ENCODE data around the gene IGF2BP2. TPM values are rescaled to one million over a fixed set of nuclear protein-coding genes. Genes with fewer than 3 reads are reported as not detected.

The IGF2BP2 gene
- total and polyA plus RNA-seq, 2 of the 13 experiments (the other 11 are each of a cell fraction or from before 2014, with no cell fraction given) = 6.5 to 46.0 TPM

DNA sequence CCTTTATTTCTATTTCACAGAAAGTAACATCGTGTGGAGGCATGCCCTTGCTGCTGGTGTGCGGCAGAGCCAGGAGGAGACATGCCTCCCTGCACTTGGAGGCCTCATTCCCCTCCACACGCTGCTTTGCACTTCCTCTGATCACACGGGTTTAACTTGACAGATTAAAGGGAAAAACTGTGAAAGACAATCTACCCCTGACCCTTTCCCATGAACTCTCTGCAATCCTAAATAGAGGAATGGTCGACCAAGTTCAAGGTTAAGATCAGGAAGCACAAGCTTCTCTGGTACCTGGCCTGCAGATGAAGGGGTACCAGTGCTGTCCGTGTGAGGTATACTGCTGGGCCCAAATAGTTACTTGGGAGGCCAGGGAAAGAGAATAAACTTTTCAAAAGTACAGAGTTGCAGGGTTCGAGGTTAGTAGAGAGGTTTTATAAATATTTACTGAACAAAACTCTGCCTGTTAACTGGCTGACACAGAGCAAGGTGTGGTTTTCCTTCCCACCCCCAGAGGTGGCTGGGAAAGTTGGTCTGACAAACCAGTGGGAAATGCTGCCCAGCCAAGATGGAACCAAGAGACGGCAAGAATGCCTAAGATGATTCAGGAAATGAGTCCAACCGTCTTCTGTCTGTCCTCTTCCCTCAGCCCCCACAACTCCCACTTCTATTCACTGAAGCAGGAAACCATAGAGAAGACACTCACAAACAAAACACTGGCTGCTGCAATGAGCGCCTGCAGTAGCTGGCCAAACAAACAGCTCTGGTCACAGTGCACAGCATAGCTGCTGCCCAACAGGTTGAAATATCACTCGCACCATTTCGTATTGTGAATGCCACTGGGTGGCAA, 79.6 kb downstream of the IGF2BP2 start (continued):
- TF ChIP-seq IRX3 (CRISPR knock-in tag; IDR thresholded peaks at IDR 0.05; ENCODE audit: borderline replicate concordance, low read depth) (no peak), ZFP82 (CRISPR knock-in tag; IDR thresholded peaks at IDR 0.05; ENCODE audit: borderline replicate concordance) (no peak), ZNF780A (CRISPR knock-in tag; IDR thresholded peaks at IDR 0.05) (no peak), ELF4 (CRISPR knock-in tag; IDR thresholded peaks at IDR 0.05; ENCODE audit: borderline replicate concordance) (no peak), NCOR1 (IDR thresholded peaks at IDR 0.05; ENCODE audit: borderline replicate concordance, low read length) (peak; percentile 87; the same call in 1 of the 2 replicates), ZNF83 (CRISPR knock-in tag; IDR thresholded peaks at IDR 0.05; ENCODE audit: borderline replicate concordance) (no peak), ZNF138 (CRISPR knock-in tag; IDR thresholded peaks at IDR 0.05; ENCODE audit: low read depth) (no peak), ZNF703 (CRISPR knock-in tag; IDR thresholded peaks at IDR 0.05; ENCODE audit: borderline replicate concordance) (no peak), NFIC (IDR thresholded peaks at IDR 0.05; ENCODE audit: low read length) (no peak), ZNF20 (CRISPR knock-in tag; IDR thresholded peaks at IDR 0.05) (no peak), POGZ (CRISPR knock-in tag; IDR thresholded peaks at IDR 0.05) (0 out of 2 replicates have a peak, but pooled peaks have one; percentile 26), ZNF777 (CRISPR knock-in tag; IDR thresholded peaks at IDR 0.05) (no peak), HNRNPUL1 (IDR thresholded peaks at IDR 0.05; ENCODE audit: low read depth, low read length) (no peak), ESRRA (CRISPR knock-in tag; IDR thresholded peaks at IDR 0.05; ENCODE audit: low read depth) (no peak), MTA1 (CRISPR knock-in tag; IDR thresholded peaks at IDR 0.05; ENCODE audit: borderline replicate concordance) (no peak), ZNF432 (CRISPR knock-in tag; IDR thresholded peaks at IDR 0.05; ENCODE audit: borderline replicate concordance) (no peak), ISL2 (CRISPR knock-in tag; IDR thresholded peaks at IDR 0.05) (peak; percentile 59), HDAC1 (CRISPR knock-in tag; IDR thresholded peaks at IDR 0.05) (peak; percentile 45; the same call in 1 of the 2 replicates), ZNF616 (CRISPR knock-in tag; IDR thresholded peaks at IDR 0.05; ENCODE audit: low read depth) (no peak)
- TF ChIP-seq, protein P1, sequence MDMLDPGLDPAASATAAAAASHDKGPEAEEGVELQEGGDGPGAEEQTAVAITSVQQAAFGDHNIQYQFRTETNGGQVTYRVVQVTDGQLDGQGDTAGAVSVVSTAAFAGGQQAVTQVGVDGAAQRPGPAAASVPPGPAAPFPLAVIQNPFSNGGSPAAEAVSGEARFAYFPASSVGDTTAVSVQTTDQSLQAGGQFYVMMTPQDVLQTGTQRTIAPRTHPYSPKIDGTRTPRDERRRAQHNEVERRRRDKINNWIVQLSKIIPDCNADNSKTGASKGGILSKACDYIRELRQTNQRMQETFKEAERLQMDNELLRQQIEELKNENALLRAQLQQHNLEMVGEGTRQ (IDR thresholded peaks at IDR 0.05; ENCODE audit: low read depth, low read length) = no peak
- TF ChIP-seq, protein P1 (CRISPR knock-in tag; IDR thresholded peaks at IDR 0.05; ENCODE audit: borderline replicate concordance) = no peak
- TF ChIP-seq, protein P2, sequence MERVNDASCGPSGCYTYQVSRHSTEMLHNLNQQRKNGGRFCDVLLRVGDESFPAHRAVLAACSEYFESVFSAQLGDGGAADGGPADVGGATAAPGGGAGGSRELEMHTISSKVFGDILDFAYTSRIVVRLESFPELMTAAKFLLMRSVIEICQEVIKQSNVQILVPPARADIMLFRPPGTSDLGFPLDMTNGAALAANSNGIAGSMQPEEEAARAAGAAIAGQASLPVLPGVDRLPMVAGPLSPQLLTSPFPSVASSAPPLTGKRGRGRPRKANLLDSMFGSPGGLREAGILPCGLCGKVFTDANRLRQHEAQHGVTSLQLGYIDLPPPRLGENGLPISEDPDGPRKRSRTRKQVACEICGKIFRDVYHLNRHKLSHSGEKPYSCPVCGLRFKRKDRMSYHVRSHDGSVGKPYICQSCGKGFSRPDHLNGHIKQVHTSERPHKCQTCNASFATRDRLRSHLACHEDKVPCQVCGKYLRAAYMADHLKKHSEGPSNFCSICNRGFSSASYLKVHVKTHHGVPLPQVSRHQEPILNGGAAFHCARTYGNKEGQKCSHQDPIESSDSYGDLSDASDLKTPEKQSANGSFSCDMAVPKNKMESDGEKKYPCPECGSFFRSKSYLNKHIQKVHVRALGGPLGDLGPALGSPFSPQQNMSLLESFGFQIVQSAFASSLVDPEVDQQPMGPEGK (CRISPR knock-in tag; IDR thresholded peaks at IDR 0.05) = 0 out of 2 replicates have a peak, but pooled peaks have one; percentile 8
- TF ChIP-seq, protein P3, sequence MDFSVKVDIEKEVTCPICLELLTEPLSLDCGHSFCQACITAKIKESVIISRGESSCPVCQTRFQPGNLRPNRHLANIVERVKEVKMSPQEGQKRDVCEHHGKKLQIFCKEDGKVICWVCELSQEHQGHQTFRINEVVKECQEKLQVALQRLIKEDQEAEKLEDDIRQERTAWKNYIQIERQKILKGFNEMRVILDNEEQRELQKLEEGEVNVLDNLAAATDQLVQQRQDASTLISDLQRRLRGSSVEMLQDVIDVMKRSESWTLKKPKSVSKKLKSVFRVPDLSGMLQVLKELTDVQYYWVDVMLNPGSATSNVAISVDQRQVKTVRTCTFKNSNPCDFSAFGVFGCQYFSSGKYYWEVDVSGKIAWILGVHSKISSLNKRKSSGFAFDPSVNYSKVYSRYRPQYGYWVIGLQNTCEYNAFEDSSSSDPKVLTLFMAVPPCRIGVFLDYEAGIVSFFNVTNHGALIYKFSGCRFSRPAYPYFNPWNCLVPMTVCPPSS (IDR thresholded peaks at IDR 0.05) = no peak
- TF ChIP-seq, protein P4, sequence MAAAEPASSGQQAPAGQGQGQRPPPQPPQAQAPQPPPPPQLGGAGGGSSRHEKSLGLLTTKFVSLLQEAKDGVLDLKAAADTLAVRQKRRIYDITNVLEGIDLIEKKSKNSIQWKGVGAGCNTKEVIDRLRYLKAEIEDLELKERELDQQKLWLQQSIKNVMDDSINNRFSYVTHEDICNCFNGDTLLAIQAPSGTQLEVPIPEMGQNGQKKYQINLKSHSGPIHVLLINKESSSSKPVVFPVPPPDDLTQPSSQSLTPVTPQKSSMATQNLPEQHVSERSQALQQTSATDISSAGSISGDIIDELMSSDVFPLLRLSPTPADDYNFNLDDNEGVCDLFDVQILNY (CRISPR knock-in tag; conservative IDR thresholded peaks at IDR 0.05) = no peak
